GM15510 (cell line): Measurements from ENCODE around the gene SLC12A4.

Source experiments
- POLR2A ChIP-seq: IDR thresholded peaks from 3 replicates; pipeline ENCODE4 v1.6.1; 2011; ENCODE audit warnings: borderline replicate concordance; ENCODE audit not compliant: insufficient read length; ENCODE audit errors: extremely low read depth

SLC12A4 gene

GRCh38 chr16:67914758-67915495 lies 53.5 kb downstream of the SLC12A4 start:
- no peak for TF ChIP-seq POLR2A

GRCh38 chr16:67910158-67910557 lies 58.3 kb downstream of the SLC12A4 start:
- no peak for TF ChIP-seq POLR2A

- no peak for TF ChIP-seq POLR2A
These were observed 59.2 kb downstream of the SLC12A4 start for GRCh38 chr16:67909056-67909742.

GRCh38 chr16:67907397-67908180 lies 60.8 kb downstream of the SLC12A4 start:
- TF ChIP-seq POLR2A, result no peak

- no peak for TF ChIP-seq POLR2A
These were observed 65.6 kb downstream of the SLC12A4 start for GRCh38 chr16:67902831-67903230.

GRCh38 chr16:67901734-67902133 lies 66.7 kb downstream of the SLC12A4 start:
- no peak for TF ChIP-seq POLR2A

GRCh38 chr16:67897231-67897630 lies 71.2 kb downstream of the SLC12A4 start:
- no peak for TF ChIP-seq POLR2A

GRCh38 chr16:67893743-67894399 lies 74.6 kb downstream of the SLC12A4 start:
- no peak for TF ChIP-seq POLR2A
